K562 (cell line): ENCODE data around the gene MDC1. TPM values are rescaled to one million over a fixed set of nuclear protein-coding genes. Genes with fewer than 3 reads are reported as not detected.

Experiments
- AFF1 ChIP-seq, 2 experiments: fragments of 450-650 bp; IDR thresholded peaks; 2 replicates each; pipeline ENCODE4 v1.6.1; 2018; ENCODE audit warnings: mild to moderate bottlenecking in 2 of 2, low read depth in 1 of 2; ENCODE audit not compliant: partially characterized antibody in 2 of 2
- ARNT ChIP-seq, 2 experiments: fragments of 450-650 bp; IDR thresholded peaks; 2 replicates each; pipeline ENCODE4 v1.6.1; 2016; ENCODE audit warnings: mild to moderate bottlenecking in 1 of 2
- HMGXB4 ChIP-seq: sonication (generic); formaldehyde crosslinking; IDR thresholded peaks from 2 replicates; pipeline ENCODE4 v1.8.1; 2023; ENCODE audit warnings: mild to moderate bottlenecking, missing genetic modification reagents
- MYC ChIP-seq, 2 experiments: fragments of 250-450 bp in 1 of 2; sonication (Bioruptor Pico) in 1 of 2; IDR thresholded peaks; 2 replicates each; pipeline versions ENCODE4 v1.5.1 to v1.6.1; 2012 to 2021; ENCODE audit warnings: low read depth in 2 of 2, borderline replicate concordance in 1 of 2, improper control_type of control experiment in 1 of 2, low read length in 1 of 2, mild to moderate bottlenecking in 1 of 2, moderate library complexity in 1 of 2
- NFATC3 ChIP-seq: fragments of 450-650 bp; IDR thresholded peaks from 2 replicates; pipeline ENCODE4 v1.6.1; 2017; ENCODE audit warnings: mild to moderate bottlenecking
- PCBP2 ChIP-seq: fragments of 200-400 bp; formaldehyde crosslinking; IDR thresholded peaks from 2 replicates; pipeline ENCODE4 v1.6.1; 2018; ENCODE audit warnings: low read length, low read depth, mild to moderate bottlenecking, moderate library complexity; ENCODE audit not compliant: poor library complexity, severe bottlenecking
- RBM22 ChIP-seq: fragments of 200-400 bp; formaldehyde crosslinking; IDR thresholded peaks from 2 replicates; pipeline ENCODE4 v1.6.1; 2018; ENCODE audit warnings: low read length, low read depth; ENCODE audit not compliant: poor library complexity, severe bottlenecking
- ZFP36 ChIP-seq: fragments of 150-350 bp; IDR thresholded peaks from 2 replicates; pipeline ENCODE4 v1.6.1; 2018; ENCODE audit warnings: low read length, low read depth; ENCODE audit not compliant: partially characterized antibody
- ZNF165 ChIP-seq: fragments of 250-450 bp; sonication (Bioruptor Pico); IDR thresholded peaks from 2 replicates; pipeline ENCODE4 v1.4.0; 2020; ENCODE audit warnings: borderline replicate concordance
- polyA plus RNA-seq, 8 experiments: library from polyadenylated mRNA; depleted of rRNA in 4 of 8; stranded (reverse) in 5 of 8; unstranded in 3 of 8; fragments of >200 nt; fragmentation: Nextera tagmentation in 2 of 8; fragmentation: Illumina TruSeq in 1 of 8; extraction: Ambion mirVana in 2 of 8; extraction: Trizol in 1 of 8; gene quantifications; 2 replicates each; pipeline versions ENCODE4 v1.2.1 to v1.2.3, GENCODE V29; 2011 to 2014; ENCODE audit warnings: inconsistent platforms in 1 of 8, missing spikeins in 1 of 8
- total RNA-seq, 7 experiments: library from RNA; depleted of rRNA in 6 of 7; stranded (reverse); fragments of >200 nt in 6 of 7; fragmentation: Illumina TruSeq in 2 of 7; extraction: Trizol in 2 of 7; gene quantifications; 2 replicates each; pipeline versions ENCODE4 v1.2.1 to v1.2.3, GENCODE V29; 2011 to 2021; ENCODE audit warnings: low replicate concordance in 1 of 7
- TF ChIP-seq, protein P1 (sequence below): fragments of 450-650 bp; IDR thresholded peaks from 2 replicates; pipeline ENCODE4 v1.6.1; 2018; ENCODE audit not compliant: partially characterized antibody
- TF ChIP-seq, protein P2 (sequence below), 2 experiments: IDR thresholded peaks; 2 replicates each; pipeline ENCODE4 v1.6.1; 2012; ENCODE audit warnings: improper control_type of control experiment in 2 of 2, low read depth in 2 of 2, low read length in 2 of 2, borderline replicate concordance in 1 of 2
- TF ChIP-seq, protein P3 (sequence below): fragments of 450-650 bp; formaldehyde crosslinking; IDR thresholded peaks from 2 replicates; pipeline ENCODE4 v1.4.0; 2022; ENCODE audit warnings: mild to moderate bottlenecking, moderate library complexity

Gene MDC1
- total and polyA plus RNA-seq, 9 of the 15 experiments (the other 6 are each of a cell fraction or from before 2014, with no cell fraction given) = 8.2 to 114 (median 20.0) TPM

DNA sequence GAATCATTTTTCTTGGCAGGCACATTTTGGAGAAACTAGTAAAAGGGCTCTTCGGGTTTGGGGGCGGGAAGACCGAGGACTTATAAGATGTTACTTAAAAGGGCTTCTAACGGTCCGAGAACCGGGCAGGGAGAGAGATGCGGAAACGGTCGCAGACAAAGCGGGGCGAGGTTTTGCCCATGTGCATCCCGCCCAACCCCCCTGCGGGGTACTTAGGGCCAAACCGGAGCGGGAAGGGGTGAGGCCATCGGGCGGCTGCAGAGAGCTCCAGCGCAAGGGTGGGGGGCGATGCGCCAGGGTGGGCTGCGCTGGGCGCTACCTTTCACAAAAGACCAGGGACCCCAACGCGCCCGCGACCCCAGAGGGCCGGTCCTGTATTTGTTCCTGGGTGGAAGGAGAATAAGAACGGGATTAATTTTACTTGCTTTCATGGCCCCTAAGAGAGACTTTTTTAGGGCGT, 3.7 kb upstream of the MDC1 start (continued):
- no peak for TF ChIP-seq AFF1 (IDR thresholded peaks at IDR 0.05; ENCODE audit: low read depth in 1 of 2, partially characterized antibody in 2 of 2)
- no peak; the same call in 1 of the 2 replicates for TF ChIP-seq MYC (IDR thresholded peaks at IDR 0.05; ENCODE audit: low read depth, low read length)
- peak; percentile 80 for TF ChIP-seq MYC (CRISPR knock-in tag; IDR thresholded peaks at IDR 0.05; ENCODE audit: borderline replicate concordance, low read depth)
- TF ChIP-seq, protein P1, sequence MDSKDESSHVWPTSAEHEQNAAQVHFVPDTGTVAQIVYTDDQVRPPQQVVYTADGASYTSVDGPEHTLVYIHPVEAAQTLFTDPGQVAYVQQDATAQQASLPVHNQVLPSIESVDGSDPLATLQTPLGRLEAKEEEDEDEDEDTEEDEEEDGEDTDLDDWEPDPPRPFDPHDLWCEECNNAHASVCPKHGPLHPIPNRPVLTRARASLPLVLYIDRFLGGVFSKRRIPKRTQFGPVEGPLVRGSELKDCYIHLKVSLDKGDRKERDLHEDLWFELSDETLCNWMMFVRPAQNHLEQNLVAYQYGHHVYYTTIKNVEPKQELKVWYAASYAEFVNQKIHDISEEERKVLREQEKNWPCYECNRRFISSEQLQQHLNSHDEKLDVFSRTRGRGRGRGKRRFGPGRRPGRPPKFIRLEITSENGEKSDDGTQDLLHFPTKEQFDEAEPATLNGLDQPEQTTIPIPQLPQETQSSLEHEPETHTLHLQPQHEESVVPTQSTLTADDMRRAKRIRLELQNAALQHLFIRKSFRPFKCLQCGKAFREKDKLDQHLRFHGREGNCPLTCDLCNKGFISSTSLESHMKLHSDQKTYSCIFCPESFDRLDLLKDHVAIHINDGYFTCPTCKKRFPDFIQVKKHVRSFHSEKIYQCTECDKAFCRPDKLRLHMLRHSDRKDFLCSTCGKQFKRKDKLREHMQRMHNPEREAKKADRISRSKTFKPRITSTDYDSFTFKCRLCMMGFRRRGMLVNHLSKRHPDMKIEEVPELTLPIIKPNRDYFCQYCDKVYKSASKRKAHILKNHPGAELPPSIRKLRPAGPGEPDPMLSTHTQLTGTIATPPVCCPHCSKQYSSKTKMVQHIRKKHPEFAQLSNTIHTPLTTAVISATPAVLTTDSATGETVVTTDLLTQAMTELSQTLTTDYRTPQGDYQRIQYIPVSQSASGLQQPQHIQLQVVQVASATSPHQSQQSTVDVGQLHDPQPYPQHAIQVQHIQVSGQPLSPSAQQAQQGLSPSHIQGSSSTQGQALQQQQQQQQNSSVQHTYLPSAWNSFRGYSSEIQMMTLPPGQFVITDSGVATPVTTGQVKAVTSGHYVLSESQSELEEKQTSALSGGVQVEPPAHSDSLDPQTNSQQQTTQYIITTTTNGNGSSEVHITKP = peak; percentile 23
- peak in 1 of 2 experiments; percentile 38; a peak in 1 of 4 replicates for TF ChIP-seq ARNT (IDR thresholded peaks at IDR 0.05)
- 0 out of 2 replicates have a peak, but pooled peaks have one; percentile 39 for TF ChIP-seq HMGXB4 (CRISPR knock-in tag)
- TF ChIP-seq, protein P2, sequence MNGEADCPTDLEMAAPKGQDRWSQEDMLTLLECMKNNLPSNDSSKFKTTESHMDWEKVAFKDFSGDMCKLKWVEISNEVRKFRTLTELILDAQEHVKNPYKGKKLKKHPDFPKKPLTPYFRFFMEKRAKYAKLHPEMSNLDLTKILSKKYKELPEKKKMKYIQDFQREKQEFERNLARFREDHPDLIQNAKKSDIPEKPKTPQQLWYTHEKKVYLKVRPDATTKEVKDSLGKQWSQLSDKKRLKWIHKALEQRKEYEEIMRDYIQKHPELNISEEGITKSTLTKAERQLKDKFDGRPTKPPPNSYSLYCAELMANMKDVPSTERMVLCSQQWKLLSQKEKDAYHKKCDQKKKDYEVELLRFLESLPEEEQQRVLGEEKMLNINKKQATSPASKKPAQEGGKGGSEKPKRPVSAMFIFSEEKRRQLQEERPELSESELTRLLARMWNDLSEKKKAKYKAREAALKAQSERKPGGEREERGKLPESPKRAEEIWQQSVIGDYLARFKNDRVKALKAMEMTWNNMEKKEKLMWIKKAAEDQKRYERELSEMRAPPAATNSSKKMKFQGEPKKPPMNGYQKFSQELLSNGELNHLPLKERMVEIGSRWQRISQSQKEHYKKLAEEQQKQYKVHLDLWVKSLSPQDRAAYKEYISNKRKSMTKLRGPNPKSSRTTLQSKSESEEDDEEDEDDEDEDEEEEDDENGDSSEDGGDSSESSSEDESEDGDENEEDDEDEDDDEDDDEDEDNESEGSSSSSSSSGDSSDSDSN (IDR thresholded peaks at IDR 0.05; ENCODE audit: borderline replicate concordance in 1 of 2, low read depth in 2 of 2, low read length in 2 of 2) = no peak
- TF ChIP-seq PCBP2 = no peak
- no peak for TF ChIP-seq ZFP36
- peak; percentile 61 for TF ChIP-seq RBM22
- TF ChIP-seq ZNF165 (CRISPR knock-in tag) = no peak
- TF ChIP-seq, protein P3, sequence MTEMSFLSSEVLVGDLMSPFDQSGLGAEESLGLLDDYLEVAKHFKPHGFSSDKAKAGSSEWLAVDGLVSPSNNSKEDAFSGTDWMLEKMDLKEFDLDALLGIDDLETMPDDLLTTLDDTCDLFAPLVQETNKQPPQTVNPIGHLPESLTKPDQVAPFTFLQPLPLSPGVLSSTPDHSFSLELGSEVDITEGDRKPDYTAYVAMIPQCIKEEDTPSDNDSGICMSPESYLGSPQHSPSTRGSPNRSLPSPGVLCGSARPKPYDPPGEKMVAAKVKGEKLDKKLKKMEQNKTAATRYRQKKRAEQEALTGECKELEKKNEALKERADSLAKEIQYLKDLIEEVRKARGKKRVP = 0 out of 2 replicates have a peak, but pooled peaks have one; percentile 40
- TF ChIP-seq NFATC3 = no peak
